Kidney glomerular epithelial cell (primary cell): ENCODE results near the gene IP6K1.
A peak's percentile ranks its signal among the peaks of the same experiment; 100 is the strongest.

Experiments
- DNase-seq: peaks from one replicate; lab custom pipeline; 2025; lab: John Stamatoyannopoulos, UW

The IP6K1 gene

GRCh38 chr3:49724586-49724985, 61.8 kb downstream of the IP6K1 start:
- DNase-seq, result no peak

GRCh38 chr3:49723628-49724551, 62.5 kb downstream of the IP6K1 start, which contains the start of gene GMPPB:
GMPPB (minus strand) TSS chr3:49723951; CDS start chr3:49723726, 225 bp downstream.
- DNase-seq, result peak; percentile 91

- no peak for DNase-seq
Observed at GRCh38 chr3:49723296-49723627, 63.1 kb downstream of the IP6K1 start.

GRCh38 chr3:49722896-49723295, 63.4 kb downstream of the IP6K1 start:
- DNase-seq, result no peak

- no peak for DNase-seq
Observed at GRCh38 chr3:49721896-49722781, 64.2 kb downstream of the IP6K1 start.

GRCh38 chr3:49721596-49721895, 64.8 kb downstream of the IP6K1 start:
- no peak for DNase-seq

GRCh38 chr3:49720855-49721595, 65.3 kb downstream of the IP6K1 start:
- no peak for DNase-seq

- peak; percentile 86 for DNase-seq
Observed at GRCh38 chr3:49719214-49719884, 67.0 kb downstream of the IP6K1 start, which contains the start of gene AMIGO3. AMIGO3 (minus strand) TSS chr3:49719684; CDS start chr3:49719465, 219 bp downstream.

- DNase-seq, result no peak
Observed at GRCh38 chr3:49718858-49719213, 67.5 kb downstream of the IP6K1 start.

- no peak for DNase-seq
Observed at GRCh38 chr3:49717959-49718857, 68.1 kb downstream of the IP6K1 start.

- no peak for DNase-seq
Observed at GRCh38 chr3:49717211-49717958, 69.0 kb downstream of the IP6K1 start.

- DNase-seq, result no peak
Observed at GRCh38 chr3:49716691-49717210, 69.6 kb downstream of the IP6K1 start.

GRCh38 chr3:49716169-49716568, 70.2 kb downstream of the IP6K1 start:
- DNase-seq, result no peak

- no peak for DNase-seq
Observed at GRCh38 chr3:49715611-49716121, 70.7 kb downstream of the IP6K1 start.

GRCh38 chr3:49714728-49715550, 71.4 kb downstream of the IP6K1 start:
- no peak for DNase-seq

GRCh38 chr3:49713336-49714105, 72.8 kb downstream of the IP6K1 start:
- no peak for DNase-seq

- DNase-seq, result no peak
Observed at GRCh38 chr3:49712631-49713317, 73.6 kb downstream of the IP6K1 start.
